ENCODE data around the gene DLG2. TPM values are rescaled to one million over a fixed set of nuclear protein-coding genes. Genes with fewer than 3 reads are reported as not detected.

Gene DLG2
- total and polyA plus RNA-seq, 11 donors, result 2.4 to 13.9 (median 7.1) TPM

- TF ChIP-seq POLR2A (IDR thresholded peaks at IDR 0.05) (no peak), CTCF (IDR thresholded peaks at IDR 0.05) (no peak)
- ATAC-seq, result no peak
These were observed 1987.0 kb downstream of the DLG2 start for GRCh38 chr11:83639995-83640758.

GRCh38 chr11:83635166-83635565, 1992.0 kb downstream of the DLG2 start:
- no peaks in the 10 kb centered on the region for H3K27me3 ChIP-seq
- no peaks in the 10 kb centered on the region for H3K4me1 ChIP-seq
- intact Hi-C loops (cut with DNase I), result no loop called here
- H3K4me3 ChIP-seq, result no peak overlapping the region
- TF ChIP-seq POLR2A (IDR thresholded peaks at IDR 0.05), result no peak
- no peak for TF ChIP-seq CTCF (IDR thresholded peaks at IDR 0.05)
- ATAC-seq (no peak), DNase-seq (no peak)
- 78 to 90% (median 84%) methylated on average over 3 of the region's 3 CpGs for WGBS, 4 donors
- H3K36me3 ChIP-seq, result no peaks in the 10 kb centered on the region
- no peak overlapping the region for H3K27ac ChIP-seq
- no peaks in the 10 kb centered on the region for H3K9me3 ChIP-seq

More at GRCh38 chr11:83639995-83640758, 1987.0 kb downstream of the DLG2 start:
- WGBS, 4 donors, result 83 to 85% (median 84%) methylated on average over 5 of the region's 5 CpGs
- intact Hi-C loops (cut with DNase I), result loop anchor here in 1 of 10 donors (10.0 kb wide), 1 partner anchor 85 kb away; no protein-coding TSS in a partner anchor
- H3K9me3 ChIP-seq, result no peaks in the 10 kb centered on the region
- H3K27ac ChIP-seq, result no peak overlapping the region
- peaks cover 0 to 13% (median 0%) of the 10 kb centered on the region in 12 donors for H3K4me1 ChIP-seq
- no peaks in the 10 kb centered on the region for H3K36me3 ChIP-seq
- no peak for DNase-seq
- H3K27me3 ChIP-seq, result no peaks in the 10 kb centered on the region
- no peak overlapping the region for H3K4me3 ChIP-seq

GRCh38 chr11:83630211-83630610, 1996.9 kb downstream of the DLG2 start:
- H3K9me3 ChIP-seq, result peaks cover 0 to 4% (median 0%) of the 10 kb centered on the region in 12 donors
- no peak overlapping the region for H3K4me3 ChIP-seq
- H3K27me3 ChIP-seq, result no peaks in the 10 kb centered on the region
- intact Hi-C loops (cut with DNase I), result no loop called here
- no peak for DNase-seq
- ATAC-seq, result no peak
- no peak for TF ChIP-seq POLR2A (IDR thresholded peaks at IDR 0.05)
- WGBS, 4 donors, result 91 to 100% (median 93%) methylated on average over 1 of the region's 1 CpG
- H3K4me1 ChIP-seq, result no peaks in the 10 kb centered on the region
- no peak overlapping the region for H3K27ac ChIP-seq
- H3K36me3 ChIP-seq, result no peaks in the 10 kb centered on the region

GRCh38 chr11:83629775-83630174, 1997.4 kb downstream of the DLG2 start:
- TF ChIP-seq CTCF (IDR thresholded peaks at IDR 0.05) (no peak), POLR2A (IDR thresholded peaks at IDR 0.05) (no peak)
- Histone ChIP-seq H3K27ac (no peak overlapping the region), H3K27me3 (no peaks in the 10 kb centered on the region), H3K36me3 (no peaks in the 10 kb centered on the region), H3K4me3 (no peak overlapping the region), H3K4me1 (no peaks in the 10 kb centered on the region), H3K9me3 (peaks cover 0 to 4% (median 0%) of the 10 kb centered on the region in 12 donors)
- intact Hi-C loops (cut with DNase I), result loop anchor here in 1 of 10 donors (10.0 kb wide), 1 partner anchor 55 kb away; no protein-coding TSS in a partner anchor
- DNase-seq, result no peak
- 27 to 52% (median 42%) methylated on average over 2 of the region's 2 CpGs for WGBS, 4 donors
- ATAC-seq, result no peak
